Right lobe of liver (tissue), 6 donors: Measurements from ENCODE around the gene DLEC1. TPM values are rescaled to one million over a fixed set of nuclear protein-coding genes. Genes with fewer than 3 reads are reported as not detected.

Source experiments
- ATAC-seq, 4 donors: fragments of 200-7000 bp; cut with Tn5 transposase; one replicate each; pipeline ENCODE4 v1.9.1; 2020; ENCODE audit warnings: mild to moderate bottlenecking in 4 of 4, moderate library complexity in 4 of 4
- DNase-seq, 3 donors: peaks; one replicate each; pipeline ENCODE4 v3.0.0-alpha.2; 2020
- H3K27ac ChIP-seq, 3 donors: fragments of 200-600 bp; one replicate each; pipeline ENCODE4 v1.8.0; 2022
- H3K27me3 ChIP-seq, 2 donors: fragments of 200-600 bp; one replicate each; pipeline ENCODE4 v1.8.0; 2022
- H3K36me3 ChIP-seq, 4 donors: fragments of 200-600 bp; sonication (generic) in 1 of 4; one replicate each; pipeline versions ENCODE4 v1.5.1 to v1.8.0; 2017 to 2022; ENCODE audit warnings: control low read depth in 1 of 4
- H3K4me1 ChIP-seq, 4 donors: fragments of 200-600 bp; sonication (generic) in 1 of 4; one replicate each; pipeline versions ENCODE4 v1.5.1 to v1.8.0; 2017 to 2022; ENCODE audit warnings: control low read depth in 1 of 4
- H3K4me3 ChIP-seq, 3 donors: fragments of 200-600 bp; one replicate each; pipeline ENCODE4 v1.8.0; 2022
- H3K9me3 ChIP-seq, 4 donors: fragments of 200-600 bp; sonication (generic) in 1 of 4; one replicate each; pipeline versions ENCODE4 v1.5.1 to v1.8.0; 2017 to 2022; ENCODE audit warnings: control low read depth in 1 of 4
- CTCF ChIP-seq, 4 donors: fragments of 200-600 bp in 3 of 4; fragments of 450-650 bp in 1 of 4; IDR thresholded peaks; one replicate each; pipeline versions ENCODE4 v1.5.1 to v1.8.0; 2016 to 2022; ENCODE audit warnings: antibody characterized with exemption in 4 of 4, mild to moderate bottlenecking in 2 of 4
- POLR2A ChIP-seq: fragments of 450-650 bp; IDR thresholded peaks from one replicate; pipeline ENCODE4 v1.6.1; 2017; ENCODE audit warnings: antibody characterized with exemption, mild to moderate bottlenecking
- WGBS: methylation state at CpG from one replicate; pipeline ENCODE4 v1.1.6; 2018; ENCODE audit warnings: low coverage, low lambda C conversion rate; ENCODE audit not compliant: insufficient coverage; ENCODE audit errors: missing lambda C conversion rate; 5-methylcytosine and 5-hydroxymethylcytosine counted together
- intact Hi-C, 2 donors: fragments of 100-400 bp; cut with DNase I; formaldehyde crosslinking; loops; one replicate each; pipeline versions ENCODE4 v1.11.2 to v1.14.1; 2022
- total RNA-seq, 6 experiments: library from RNA; depleted of rRNA in 2 of 6; stranded (reverse); fragments of >200 nt in 2 of 6; fragmentation: NEBNext Ultra II Directional in 3 of 6; extraction: Animal tissue kit (Norgen Biotek cat#: 25700) in 3 of 6; gene quantifications; one replicate each; pipeline versions ENCODE4 v1.1.0 to v1.2.4, GENCODE V29; 2016 to 2023
- donor health status: DM: no; HTN: yes; CAD: no.
- donor health status: DM: no; HTN: no; CAD: no.
- donor health status: DM: no; HTN: no; CAD: no.
- donor health status: DM: no; HTN: yes; CAD: no.
- donor health status: DM: no; HTN: yes; CAD: no.

Gene DLEC1
- total RNA-seq, 6 experiments from 2014 or later = 0.04 to 0.18 (median 0.15) TPM; not detected in 2

DNA sequence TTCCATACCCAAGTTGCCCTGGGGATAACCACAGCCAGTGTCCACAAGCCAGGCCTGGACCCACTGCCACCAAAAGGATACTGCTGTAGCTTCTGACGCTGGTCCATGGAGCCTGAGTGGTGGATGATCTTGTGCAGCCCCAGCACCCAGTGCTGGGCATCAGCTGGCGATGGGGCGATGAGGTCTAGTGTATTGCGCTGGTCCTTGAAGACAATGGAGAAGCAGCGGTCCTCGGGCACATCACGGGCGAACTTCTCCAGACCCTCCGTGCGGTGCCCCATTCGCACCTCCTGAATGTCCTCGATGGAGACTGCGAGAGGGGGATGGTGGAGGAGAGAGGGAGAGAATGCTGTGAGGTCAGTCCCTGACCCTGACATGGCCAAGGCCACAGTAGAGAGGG is 22.6 kb upstream of the DLEC1 start:
- peaks cover 0 to 7% (median 0%) of the 10 kb centered on the region in 4 donors for H3K36me3 ChIP-seq
- H3K27ac ChIP-seq = no peak overlapping the region
- TF ChIP-seq CTCF (IDR thresholded peaks at IDR 0.05) (no peak), POLR2A (no peak)
- intact Hi-C loops = no loop called here
- no peak overlapping the region for H3K4me3 ChIP-seq
- no peaks in the 10 kb centered on the region for H3K27me3 ChIP-seq
- no peaks in the 10 kb centered on the region for H3K9me3 ChIP-seq
- no peak for DNase-seq
- no peaks in the 10 kb centered on the region for H3K4me1 ChIP-seq
- no peak for ATAC-seq
- WGBS = 100% methylated on average over 1 of the region's 13 CpGs

- no peaks in the 10 kb centered on the region for H3K4me1 ChIP-seq
- H3K9me3 ChIP-seq = no peaks in the 10 kb centered on the region
- no peak overlapping the region for H3K4me3 ChIP-seq
- no peak overlapping the region for H3K27ac ChIP-seq
- H3K36me3 ChIP-seq = peaks cover 0 to 7% (median 0%) of the 10 kb centered on the region in 4 donors
- intact Hi-C loops = no loop called here
- ATAC-seq (no peak), DNase-seq (no peak)
- no peak for TF ChIP-seq POLR2A
- no peak for TF ChIP-seq CTCF (IDR thresholded peaks at IDR 0.05)
- H3K27me3 ChIP-seq = no peaks in the 10 kb centered on the region
- WGBS = 33% methylated on average over 1 of the region's 6 CpGs
These were observed 22.1 kb upstream of the DLEC1 start for GRCh38 chr3:38016847-38017444.

DNA sequence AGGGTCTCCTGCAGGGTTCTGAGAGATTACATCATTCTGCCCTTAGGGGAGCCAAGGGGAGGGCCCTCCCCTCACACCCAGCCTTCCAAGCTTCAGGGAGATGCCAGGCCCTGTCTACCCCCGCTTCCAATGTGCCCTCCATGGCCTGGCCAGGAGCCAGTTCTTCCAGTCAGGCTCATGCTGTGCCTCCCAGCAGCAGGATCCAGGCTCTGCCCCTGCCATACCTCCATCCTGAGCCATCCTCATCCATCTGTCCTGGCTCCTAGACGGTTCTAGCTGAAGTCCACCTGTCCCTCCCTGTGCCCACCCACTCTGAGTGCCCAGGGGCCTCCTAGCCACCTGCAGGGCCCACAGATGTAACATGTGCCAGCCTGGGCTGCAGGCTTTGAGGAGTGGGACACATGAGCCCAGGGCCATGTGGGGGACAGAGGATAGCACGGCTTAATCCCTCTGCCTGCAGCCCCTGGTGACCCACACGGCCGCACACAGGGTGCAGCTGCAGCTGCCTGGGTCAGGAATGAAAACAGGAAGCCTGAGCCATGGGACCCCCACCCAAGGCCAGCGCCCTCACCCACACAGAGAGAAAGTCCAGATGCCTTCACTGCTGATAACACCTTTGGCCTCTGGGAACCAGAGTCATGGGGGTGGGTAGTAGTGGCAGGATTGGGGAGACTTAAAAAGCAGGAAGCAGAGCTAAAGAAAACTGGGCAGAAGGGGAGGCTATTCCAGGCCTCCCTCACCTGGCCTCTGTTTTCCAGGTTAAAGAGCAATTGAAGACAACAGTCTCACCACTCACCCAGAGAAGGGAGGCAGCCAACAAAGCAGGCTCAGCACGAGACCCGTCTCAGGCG is 21.3 kb upstream of the DLEC1 start:
- 58% methylated on average over 4 of the region's 9 CpGs for WGBS
- intact Hi-C loops = no loop called here
- H3K27ac ChIP-seq = no peak overlapping the region
- H3K27me3 ChIP-seq = no peaks in the 10 kb centered on the region
- H3K4me3 ChIP-seq = no peak overlapping the region
- peaks cover 0 to 7% (median 0%) of the 10 kb centered on the region in 4 donors for H3K36me3 ChIP-seq
- ATAC-seq = no peak
- no peaks in the 10 kb centered on the region for H3K4me1 ChIP-seq
- no peak for DNase-seq
- no peak for TF ChIP-seq CTCF (IDR thresholded peaks at IDR 0.05)
- TF ChIP-seq POLR2A = no peak
- no peaks in the 10 kb centered on the region for H3K9me3 ChIP-seq

DNA sequence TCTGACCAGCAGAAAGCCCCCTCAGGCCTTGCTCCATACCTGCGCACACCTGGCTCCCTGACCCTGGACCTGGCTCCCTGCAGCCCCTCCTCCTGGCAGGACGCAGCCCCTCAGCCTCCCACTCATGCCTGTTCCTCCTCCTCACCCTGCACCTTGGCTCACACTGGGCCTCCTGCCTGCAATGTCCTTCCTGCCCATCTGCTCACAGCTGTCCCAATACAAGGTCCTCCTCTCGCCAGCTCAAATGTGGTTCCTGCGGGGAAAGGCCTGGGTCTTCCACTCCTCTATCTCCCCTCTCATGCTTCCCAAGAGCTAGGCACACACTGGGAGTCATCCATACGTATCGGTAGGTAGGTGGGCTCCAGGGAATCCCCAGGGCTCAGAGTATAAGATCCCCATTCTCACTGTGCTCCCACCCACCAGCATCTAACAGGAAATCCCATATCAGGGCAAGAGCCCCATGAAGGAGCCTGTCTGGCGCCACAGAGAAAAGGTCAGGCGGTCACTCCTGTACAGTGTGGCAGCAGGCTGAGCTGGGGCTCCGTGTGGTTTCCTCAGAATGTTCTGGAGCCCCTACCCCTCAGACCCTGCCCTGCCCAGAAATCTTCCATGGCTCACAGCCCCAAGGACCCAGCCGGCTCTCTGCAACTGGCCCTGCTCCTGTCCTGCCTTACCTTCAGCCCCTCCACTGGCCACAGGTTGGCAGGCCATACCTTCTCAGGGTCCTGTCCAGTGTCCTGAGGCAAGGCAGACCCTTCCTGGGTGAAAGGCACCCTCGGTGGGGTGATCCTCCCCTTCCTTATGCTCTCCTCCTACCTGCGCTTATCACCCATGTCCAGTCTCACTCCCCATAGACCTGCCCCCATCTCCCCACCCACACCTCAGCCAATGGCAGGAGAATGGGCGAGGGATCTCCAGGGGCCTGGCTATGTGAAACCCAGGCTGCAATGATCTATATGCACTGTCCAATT is 20.4 kb upstream of the DLEC1 start:
- TF ChIP-seq CTCF (IDR thresholded peaks at IDR 0.05) (no peak), POLR2A (no peak)
- 75% methylated on average over 5 of the region's 13 CpGs for WGBS
- Histone ChIP-seq H3K9me3 (no peaks in the 10 kb centered on the region), H3K36me3 (peaks cover 0 to 7% (median 0%) of the 10 kb centered on the region in 4 donors), H3K4me1 (no peaks in the 10 kb centered on the region), H3K27me3 (no peaks in the 10 kb centered on the region), H3K4me3 (no peak overlapping the region), H3K27ac (peak overlapping the region in 1 of 3 donors; percentile 8)
- intact Hi-C loops = no loop called here
- ATAC-seq (peak; percentile 20 to 56 (median 36)), DNase-seq (no peak)
